ENCODE results near the gene TEC.

The TEC gene

GRCh38 chr4:48180234-48180633 lies 89.4 kb downstream of the TEC start:
- POLR2A ChIA-PET (ENCODE audit: low non-redundant PET) = no interaction called here
- CTCF ChIA-PET = interaction anchor here (0.5 kb wide), 1 partner anchor 657 kb away, joined by 3 read pairs; no protein-coding TSS in a partner anchor

GRCh38 chr4:48178931-48179330 lies 90.7 kb downstream of the TEC start:
- no peak overlapping the region for H3K27ac ChIP-seq
- POLR2A ChIA-PET (ENCODE audit: low non-redundant PET) = no interaction called here
- DNase-seq (ENCODE audit: low spot score) = no peak
- TF ChIP-seq CTCF (conservative IDR thresholded peaks at IDR 0.05; ENCODE audit: low read depth) = no peak
- CTCF ChIA-PET = interaction anchor here (0.5 kb wide), 1 partner anchor 220 kb away, joined by 3 read pairs; no protein-coding TSS in a partner anchor

More at GRCh38 chr4:48180234-48180633, 89.4 kb downstream of the TEC start:
- no peak for TF ChIP-seq CTCF (conservative IDR thresholded peaks at IDR 0.05; ENCODE audit: low read depth)
- no peak for DNase-seq (ENCODE audit: low spot score)
- H3K27ac ChIP-seq = no peak overlapping the region

- ChIA-PET CTCF (interaction anchor here (0.7 kb wide), 1 partner anchor 23 kb away, joined by 3 read pairs; no protein-coding TSS in a partner anchor), POLR2A (ENCODE audit: low non-redundant PET) (no interaction called here)
- TF ChIP-seq CTCF (conservative IDR thresholded peaks at IDR 0.05; ENCODE audit: low read depth) = no peak
- no peak for DNase-seq (ENCODE audit: low spot score)
- H3K27ac ChIP-seq = no peak overlapping the region
Measured at GRCh38 chr4:48175806-48176205, 93.8 kb downstream of the TEC start.

- POLR2A ChIA-PET (ENCODE audit: low non-redundant PET) = no interaction called here
- DNase-seq (ENCODE audit: low spot score) = no peak
- TF ChIP-seq CTCF (conservative IDR thresholded peaks at IDR 0.05; ENCODE audit: low read depth) = no peak
- no peak overlapping the region for H3K27ac ChIP-seq
- CTCF ChIA-PET = interaction anchor here (0.7 kb wide), 1 partner anchor 23 kb away, joined by 3 read pairs; no protein-coding TSS in a partner anchor
Measured at GRCh38 chr4:48175328-48175727, 94.3 kb downstream of the TEC start.

GRCh38 chr4:48173056-48173991 lies 96.3 kb downstream of the TEC start:
- no peak for TF ChIP-seq CTCF (conservative IDR thresholded peaks at IDR 0.05; ENCODE audit: low read depth)
- ChIA-PET CTCF (no interaction called here), POLR2A (ENCODE audit: low non-redundant PET) (no interaction called here)
- H3K27ac ChIP-seq = no peak overlapping the region
- DNase-seq (ENCODE audit: low spot score) = peak; percentile 78

GRCh38 chr4:48172651-48173050 lies 97.0 kb downstream of the TEC start:
- no peak overlapping the region for H3K27ac ChIP-seq
- DNase-seq (ENCODE audit: low spot score) = no peak
- ChIA-PET CTCF (no interaction called here), POLR2A (ENCODE audit: low non-redundant PET) (no interaction called here)
- TF ChIP-seq CTCF (conservative IDR thresholded peaks at IDR 0.05; ENCODE audit: low read depth) = no peak

All from RWPE1 (cell line).